Keratinocyte (primary cell): ENCODE results near the gene DMXL1. TPM values are rescaled to one million over a fixed set of nuclear protein-coding genes. Genes with fewer than 3 reads are reported as not detected.

Experiments
- DNase-seq: peaks from one replicate; pipeline ENCODE4 v3.0.0-alpha.2; 2011; ENCODE audit warnings: low read depth, missing footprints, low spot score
- FAIRE-seq: peaks from 2 replicates; lab custom pipeline; 2011; peaks lifted over from hg19 to GRCh38; lab: Jason Lieb, UNC
- H2AFZ ChIP-seq: 2 replicates; pipeline ENCODE4 v1.6.0; 2012; ENCODE audit warnings: low read length, control low read depth, inconsistent platforms; ENCODE audit not compliant: control insufficient read depth
- H3K27ac ChIP-seq: 2 replicates; pipeline ENCODE4 v1.5.1; 2011; ENCODE audit warnings: low read length; ENCODE audit not compliant: control insufficient read depth, insufficient read depth
- H3K27me3 ChIP-seq: 3 replicates; pipeline ENCODE4 v1.6.0; 2011; ENCODE audit warnings: low read length; ENCODE audit not compliant: control insufficient read depth, insufficient read depth; ENCODE audit errors: extremely low read depth
- H3K36me3 ChIP-seq, 2 experiments: 2 replicates in 1 of 2; 3 replicates in 1 of 2; pipeline ENCODE4 v1.5.1; 2011; ENCODE audit warnings: low read length in 2 of 2, mild to moderate bottlenecking in 1 of 2; ENCODE audit not compliant: control insufficient read depth in 2 of 2, insufficient read depth in 2 of 2; ENCODE audit errors: extremely low read depth in 1 of 2
- H3K4me1 ChIP-seq: 3 replicates; pipeline ENCODE4 v1.5.1; 2011; ENCODE audit warnings: low read length; ENCODE audit not compliant: control insufficient read depth, insufficient read depth; ENCODE audit errors: extremely low read depth
- H3K4me2 ChIP-seq: 3 replicates; pipeline ENCODE4 v1.6.0; 2011; ENCODE audit warnings: low read depth, low read length; ENCODE audit not compliant: control insufficient read depth, insufficient read depth; ENCODE audit errors: extremely low read depth
- H3K4me3 ChIP-seq, 3 experiments: fragments of 200-600 bp in 1 of 3; sonication (generic) in 1 of 3; 2 replicates in 2 of 3; 3 replicates in 1 of 3; pipeline ENCODE4 v1.5.1; 2011 to 2016; ENCODE audit warnings: low read length in 3 of 3, mild to moderate bottlenecking in 3 of 3, control low read depth in 2 of 3, inconsistent platforms in 1 of 3, low read depth in 1 of 3, mixed read lengths in 1 of 3, mixed run types in 1 of 3, moderate library complexity in 1 of 3; ENCODE audit not compliant: control insufficient read depth in 2 of 3, insufficient read depth in 2 of 3; ENCODE audit errors: extremely low read depth in 1 of 3
- H3K79me2 ChIP-seq: 2 replicates; pipeline ENCODE4 v1.6.0; 2012; ENCODE audit warnings: low read length; ENCODE audit not compliant: control insufficient read depth, insufficient read depth
- H3K9ac ChIP-seq: 3 replicates; pipeline ENCODE4 v1.6.0; 2011; ENCODE audit warnings: low read length; ENCODE audit not compliant: control insufficient read depth, insufficient read depth; ENCODE audit errors: extremely low read depth
- H3K9me1 ChIP-seq: 3 replicates; pipeline ENCODE4 v1.6.0; 2011; ENCODE audit warnings: low read length; ENCODE audit not compliant: control insufficient read depth, insufficient read depth; ENCODE audit errors: extremely low read depth
- H3K9me3 ChIP-seq: 2 replicates; pipeline ENCODE4 v1.5.1; 2012; ENCODE audit warnings: low read depth, low read length; ENCODE audit not compliant: control insufficient read depth
- H4K20me1 ChIP-seq: 3 replicates; pipeline ENCODE4 v1.6.0; 2011; ENCODE audit warnings: low read length; ENCODE audit not compliant: control insufficient read depth, insufficient read depth; ENCODE audit errors: extremely low read depth
- EZH2 ChIP-seq: IDR thresholded peaks from one replicate; pipeline ENCODE4 v1.6.1; 2012; ENCODE audit warnings: inconsistent platforms, mild to moderate bottlenecking, low read length, moderate library complexity
- dilution Hi-C: fragments of 300-500 bp; cut with MboI; formaldehyde crosslinking; loops from one replicate; pipeline ENCODE4 v1.7.0; 2020; ENCODE audit warnings: low sequenced_read_pairs; ENCODE audit not compliant: extremely low pct_ligation_motif_present
- polyA plus RNA-seq, 5 experiments: library from polyadenylated mRNA; depleted of rRNA in 3 of 5; stranded (reverse) in 3 of 5; stranded (forward) in 1 of 5; unstranded in 1 of 5; fragments of >200 nt; gene quantifications; 1 replicate in 1 of 5; 2 replicates in 3 of 5; 3 replicates in 1 of 5; pipeline versions ENCODE4 v1.2.1 to v1.2.3, GENCODE V29; 2011 to 2012; ENCODE audit warnings: missing spikeins in 2 of 5, low read depth in 1 of 5, low replicate concordance in 1 of 5
- TF ChIP-seq, protein P1 (sequence below), 3 experiments: IDR thresholded peaks in 1 of 3; conservative IDR thresholded peaks in 1 of 3; optimal IDR thresholded peaks in 1 of 3; 2 replicates in 2 of 3; 3 replicates in 1 of 3; pipeline versions ENCODE3 to v1.5.1; 2011; ENCODE audit warnings: low read length in 3 of 3, mild to moderate bottlenecking in 3 of 3, moderate library complexity in 2 of 3, control low read depth in 1 of 3, inconsistent platforms in 1 of 3; ENCODE audit not compliant: insufficient read depth in 2 of 3; ENCODE audit errors: extremely low read depth in 1 of 3

Gene DMXL1
- polyA plus RNA-seq, 1 donor (not counting 4 experiments of a cell fraction or from before 2014, with no cell fraction given), result 13.1 TPM

DNA sequence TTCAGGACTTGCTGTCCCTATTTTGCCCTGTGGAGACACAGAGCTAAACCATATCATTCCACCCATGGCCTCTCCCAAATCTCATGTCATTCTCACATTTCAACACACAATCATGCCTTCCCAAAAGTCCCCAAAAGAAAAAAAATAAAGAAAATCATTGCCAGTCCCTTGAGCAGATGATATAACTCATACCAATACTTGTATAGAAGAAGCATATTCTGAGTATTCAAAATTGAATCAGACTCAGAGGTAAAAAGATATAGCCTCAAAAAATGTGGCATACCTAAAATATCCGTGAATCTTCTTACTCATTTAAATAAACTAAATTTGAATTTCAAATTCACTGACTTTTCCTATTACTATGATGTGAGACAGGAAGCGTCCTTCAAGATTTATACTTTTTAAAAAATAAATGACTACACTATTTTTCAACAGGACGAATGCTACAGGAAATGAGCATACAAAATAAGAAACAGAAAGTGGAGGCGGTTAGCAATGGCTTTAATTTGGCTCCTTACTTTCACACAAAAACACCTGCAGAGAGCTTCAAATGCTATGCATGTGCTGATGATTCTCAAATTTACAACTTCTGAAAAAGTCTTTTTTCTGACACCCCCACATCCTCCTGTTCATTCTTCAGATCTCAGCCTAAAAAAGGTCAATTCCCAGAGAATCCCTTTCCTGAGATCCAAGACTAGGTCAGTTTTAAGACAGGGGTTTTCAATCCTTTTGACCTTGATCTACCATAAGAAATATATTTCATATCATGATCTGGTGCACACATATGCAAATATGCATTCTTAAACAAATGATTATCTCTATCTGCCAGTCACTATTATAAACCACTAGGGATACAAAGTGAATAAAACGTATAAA, 39.6 kb upstream of the DMXL1 start:
- Histone ChIP-seq H3K9me3 (no peaks in the 10 kb centered on the region), H3K79me2 (no peaks in the 10 kb centered on the region), H3K4me3 (no peak overlapping the region), H2AFZ (no peak overlapping the region), H3K9me1 (no peaks in the 10 kb centered on the region), H3K9ac (no peak overlapping the region), H3K4me1 (peaks cover 5% of the 10 kb centered on the region), H4K20me1 (no peaks in the 10 kb centered on the region), H3K27ac (no peak overlapping the region), H3K27me3 (no peaks in the 10 kb centered on the region), H3K4me2 (no peak overlapping the region), H3K36me3 (no peaks in the 10 kb centered on the region)
- dilution Hi-C loops, result no loop called here
- FAIRE-seq, result no peak
- no peak for DNase-seq
- TF ChIP-seq EZH2, result no peak
- TF ChIP-seq, protein P1, sequence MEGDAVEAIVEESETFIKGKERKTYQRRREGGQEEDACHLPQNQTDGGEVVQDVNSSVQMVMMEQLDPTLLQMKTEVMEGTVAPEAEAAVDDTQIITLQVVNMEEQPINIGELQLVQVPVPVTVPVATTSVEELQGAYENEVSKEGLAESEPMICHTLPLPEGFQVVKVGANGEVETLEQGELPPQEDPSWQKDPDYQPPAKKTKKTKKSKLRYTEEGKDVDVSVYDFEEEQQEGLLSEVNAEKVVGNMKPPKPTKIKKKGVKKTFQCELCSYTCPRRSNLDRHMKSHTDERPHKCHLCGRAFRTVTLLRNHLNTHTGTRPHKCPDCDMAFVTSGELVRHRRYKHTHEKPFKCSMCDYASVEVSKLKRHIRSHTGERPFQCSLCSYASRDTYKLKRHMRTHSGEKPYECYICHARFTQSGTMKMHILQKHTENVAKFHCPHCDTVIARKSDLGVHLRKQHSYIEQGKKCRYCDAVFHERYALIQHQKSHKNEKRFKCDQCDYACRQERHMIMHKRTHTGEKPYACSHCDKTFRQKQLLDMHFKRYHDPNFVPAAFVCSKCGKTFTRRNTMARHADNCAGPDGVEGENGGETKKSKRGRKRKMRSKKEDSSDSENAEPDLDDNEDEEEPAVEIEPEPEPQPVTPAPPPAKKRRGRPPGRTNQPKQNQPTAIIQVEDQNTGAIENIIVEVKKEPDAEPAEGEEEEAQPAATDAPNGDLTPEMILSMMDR (optimal IDR thresholded peaks at IDR 0.05 in 1 of 3, IDR thresholded peaks at IDR 0.05 in 1 of 3, conservative IDR thresholded peaks at IDR 0.05 in 1 of 3; ENCODE audit: extremely low read depth in 1 of 3, insufficient read depth in 2 of 3, low read length in 3 of 3), result no peak

DNA sequence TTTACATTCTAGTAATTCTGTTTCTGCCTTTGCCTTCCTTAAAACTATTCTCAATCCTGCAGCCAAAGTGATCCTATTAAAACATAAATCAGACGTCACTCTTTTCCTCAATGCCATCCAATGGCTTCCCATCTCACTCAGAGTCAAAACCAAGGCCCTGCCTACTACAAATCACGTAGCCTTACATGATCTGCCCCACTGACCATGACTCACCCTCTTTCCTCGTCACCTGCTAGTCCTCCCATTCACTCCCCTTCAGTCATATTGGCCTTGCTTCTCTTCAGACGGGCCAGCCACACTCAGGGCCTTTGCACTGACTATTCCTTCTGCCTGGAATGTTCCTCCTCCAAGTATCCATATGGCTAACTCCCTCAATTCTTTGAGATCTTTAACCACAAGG, 39.0 kb upstream of the DMXL1 start:
- FAIRE-seq (no peak), DNase-seq (no peak)
- no peaks in the 10 kb centered on the region for H3K36me3 ChIP-seq
- H3K9me3 ChIP-seq, result no peaks in the 10 kb centered on the region
- H3K4me1 ChIP-seq, result peaks cover 9% of the 10 kb centered on the region
- no peak for TF ChIP-seq EZH2
- TF ChIP-seq, protein P1 (optimal IDR thresholded peaks at IDR 0.05 in 1 of 3, IDR thresholded peaks at IDR 0.05 in 1 of 3, conservative IDR thresholded peaks at IDR 0.05 in 1 of 3; ENCODE audit: extremely low read depth in 1 of 3, insufficient read depth in 2 of 3, low read length in 3 of 3), result no peak
- H3K4me2 ChIP-seq, result no peak overlapping the region
- no peaks in the 10 kb centered on the region for H3K79me2 ChIP-seq
- dilution Hi-C loops, result no loop called here
- H4K20me1 ChIP-seq, result no peaks in the 10 kb centered on the region
- no peaks in the 10 kb centered on the region for H3K27me3 ChIP-seq
- no peak overlapping the region for H2AFZ ChIP-seq
- H3K27ac ChIP-seq, result no peak overlapping the region
- H3K9me1 ChIP-seq, result no peaks in the 10 kb centered on the region
- H3K4me3 ChIP-seq, result no peak overlapping the region
- no peak overlapping the region for H3K9ac ChIP-seq
